OCI-LY1 (cell line): ENCODE data around the gene DSC3.
A peak's percentile ranks its signal among the peaks of the same experiment; 100 is the strongest.
"Not testable (repeated sequence)": the region's sequence is repeated elsewhere in the genome, so short reads cannot be mapped to it uniquely, and the experiment has no call there.

Source experiments
- H2AFZ ChIP-seq: fragments of 200-600 bp; sonication (generic), shearing (Covaris generic); 2 replicates; pipeline ENCODE4 v1.6.0; 2014; ENCODE audit warnings: antibody characterized with exemption, mild to moderate bottlenecking, low read length
- H3F3A ChIP-seq: fragments of 200-600 bp; sonication (generic), shearing (Covaris generic); 2 replicates; pipeline ENCODE4 v1.6.0; 2014; ENCODE audit warnings: mild to moderate bottlenecking, antibody characterized with exemption, low read length, moderate library complexity; ENCODE audit not compliant: insufficient read depth
- H3K27ac ChIP-seq: fragments of 200-600 bp; sonication (generic); 2 replicates; pipeline ENCODE4 v1.5.1; 2014; ENCODE audit warnings: low read length, mixed run types, mild to moderate bottlenecking, low read depth; ENCODE audit not compliant: poor library complexity, severe bottlenecking
- H3K27me3 ChIP-seq: fragments of 200-600 bp; sonication (generic); 2 replicates; pipeline ENCODE4 v1.6.0; 2014; ENCODE audit warnings: antibody characterized with exemption, mild to moderate bottlenecking, low read length, moderate library complexity; ENCODE audit not compliant: insufficient read depth
- H3K36me3 ChIP-seq: fragments of 200-600 bp; sonication (generic); 2 replicates; pipeline ENCODE4 v1.6.1; 2014; ENCODE audit warnings: mild to moderate bottlenecking, antibody characterized with exemption, low read length, moderate library complexity, mixed read lengths; ENCODE audit not compliant: insufficient read depth
- H3K4me1 ChIP-seq: fragments of 200-600 bp; sonication (generic); 2 replicates; pipeline ENCODE4 v1.5.1; 2014; ENCODE audit warnings: mild to moderate bottlenecking, low read length, moderate library complexity; ENCODE audit not compliant: insufficient read depth, severe bottlenecking
- H3K4me2 ChIP-seq: fragments of 200-600 bp; sonication (generic), shearing (Covaris generic); 2 replicates; pipeline ENCODE4 v1.6.1; 2014; ENCODE audit warnings: low read length
- H3K4me3 ChIP-seq: fragments of 200-600 bp; sonication (generic); 2 replicates; pipeline ENCODE4 v1.5.1; 2014; ENCODE audit warnings: low read length, low read depth, mild to moderate bottlenecking, mixed read lengths; ENCODE audit not compliant: poor library complexity, severe bottlenecking
- H3K79me2 ChIP-seq: fragments of 200-600 bp; shearing (Covaris generic); 2 replicates; pipeline ENCODE4 v1.6.1; 2016; ENCODE audit warnings: mixed run types, low read length, mixed read lengths; ENCODE audit not compliant: insufficient read depth
- H3K9ac ChIP-seq: fragments of 200-600 bp; sonication (generic), shearing (Covaris generic); 2 replicates; pipeline ENCODE4 v1.6.1; 2014; ENCODE audit warnings: mild to moderate bottlenecking, low read length, mixed read lengths
- H3K9me2 ChIP-seq: fragments of 200-600 bp; sonication (generic), shearing (Covaris generic); 2 replicates; pipeline ENCODE4 v1.6.1; 2014; ENCODE audit warnings: low read depth, mild to moderate bottlenecking, low read length, mixed read lengths
- H3K9me3 ChIP-seq: fragments of 200-600 bp; shearing (Covaris generic); 2 replicates; pipeline ENCODE4 v1.6.1; 2014; ENCODE audit warnings: low read length, mixed read lengths
- H4K20me1 ChIP-seq: fragments of 200-600 bp; sonication (generic), shearing (Covaris generic); 2 replicates; pipeline ENCODE4 v1.6.0; 2016; ENCODE audit warnings: mild to moderate bottlenecking, low read length; ENCODE audit not compliant: insufficient read depth
- EZH2 ChIP-seq: fragments of 200-600 bp; sonication (generic), shearing (Covaris generic); IDR thresholded peaks from 2 replicates; pipeline ENCODE4 v1.8.0; 2017; ENCODE audit warnings: borderline replicate concordance, mixed run types, mild to moderate bottlenecking, antibody characterized with exemption, low read length, moderate library complexity, mixed read lengths
- TF ChIP-seq, protein P1 (sequence below): fragments of 200-600 bp; sonication (generic), shearing (Covaris generic); IDR thresholded peaks from 2 replicates; pipeline ENCODE4 v1.5.1; 2017; ENCODE audit warnings: mild to moderate bottlenecking, antibody characterized with exemption, low read length, moderate library complexity, mixed read lengths

The DSC3 gene

DNA sequence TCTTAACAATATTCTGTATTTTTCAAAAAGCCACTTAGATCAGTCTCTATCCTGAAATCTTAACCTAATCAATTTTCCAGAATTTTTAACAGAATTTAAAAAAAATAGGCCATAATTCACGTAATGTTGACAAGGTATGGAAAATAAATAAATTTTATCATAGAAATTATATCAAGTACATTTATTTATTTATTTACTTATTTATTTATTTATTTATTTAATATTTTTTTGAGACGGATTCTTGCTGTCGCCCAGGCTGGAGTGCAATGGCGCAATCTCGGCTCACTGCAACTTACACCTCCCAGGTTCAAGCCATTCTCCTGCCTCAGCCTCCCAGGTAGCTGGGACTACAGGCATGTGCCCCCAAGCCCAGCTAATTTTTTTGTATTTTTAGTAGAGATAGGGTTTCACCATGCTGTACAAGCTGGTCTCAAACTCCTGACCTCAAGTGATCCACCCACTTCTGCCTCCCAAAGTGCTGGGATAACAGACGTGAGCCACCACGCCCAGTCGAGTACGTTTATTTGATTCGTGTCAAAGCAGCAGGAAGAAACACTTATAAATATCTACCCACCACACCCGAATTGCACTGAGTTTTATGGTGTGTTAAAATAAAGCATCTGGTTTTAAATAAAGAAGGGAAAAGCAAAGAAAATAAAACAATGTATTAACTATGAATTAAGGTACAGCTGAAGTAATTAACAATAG is 60.1 kb downstream of the DSC3 start:
- Histone ChIP-seq H3K27ac (no peak overlapping the region), H3K36me3 (no peaks in the 10 kb centered on the region), H3K4me1 (no peaks in the 10 kb centered on the region), H3K27me3 (no peaks in the 10 kb centered on the region), H3K4me2 (no peak overlapping the region), H3F3A (no peaks in the 10 kb centered on the region), H3K4me3 (no peak overlapping the region), H2AFZ (no peak overlapping the region), H4K20me1 (no peaks in the 10 kb centered on the region), H3K9ac (no peak overlapping the region), H3K79me2 (no peaks in the 10 kb centered on the region), H3K9me2 (no peaks in the 10 kb centered on the region), H3K9me3 (no peaks in the 10 kb centered on the region)
- TF ChIP-seq, protein P1, sequence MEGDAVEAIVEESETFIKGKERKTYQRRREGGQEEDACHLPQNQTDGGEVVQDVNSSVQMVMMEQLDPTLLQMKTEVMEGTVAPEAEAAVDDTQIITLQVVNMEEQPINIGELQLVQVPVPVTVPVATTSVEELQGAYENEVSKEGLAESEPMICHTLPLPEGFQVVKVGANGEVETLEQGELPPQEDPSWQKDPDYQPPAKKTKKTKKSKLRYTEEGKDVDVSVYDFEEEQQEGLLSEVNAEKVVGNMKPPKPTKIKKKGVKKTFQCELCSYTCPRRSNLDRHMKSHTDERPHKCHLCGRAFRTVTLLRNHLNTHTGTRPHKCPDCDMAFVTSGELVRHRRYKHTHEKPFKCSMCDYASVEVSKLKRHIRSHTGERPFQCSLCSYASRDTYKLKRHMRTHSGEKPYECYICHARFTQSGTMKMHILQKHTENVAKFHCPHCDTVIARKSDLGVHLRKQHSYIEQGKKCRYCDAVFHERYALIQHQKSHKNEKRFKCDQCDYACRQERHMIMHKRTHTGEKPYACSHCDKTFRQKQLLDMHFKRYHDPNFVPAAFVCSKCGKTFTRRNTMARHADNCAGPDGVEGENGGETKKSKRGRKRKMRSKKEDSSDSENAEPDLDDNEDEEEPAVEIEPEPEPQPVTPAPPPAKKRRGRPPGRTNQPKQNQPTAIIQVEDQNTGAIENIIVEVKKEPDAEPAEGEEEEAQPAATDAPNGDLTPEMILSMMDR = no peak
- no peak for TF ChIP-seq EZH2

DNA sequence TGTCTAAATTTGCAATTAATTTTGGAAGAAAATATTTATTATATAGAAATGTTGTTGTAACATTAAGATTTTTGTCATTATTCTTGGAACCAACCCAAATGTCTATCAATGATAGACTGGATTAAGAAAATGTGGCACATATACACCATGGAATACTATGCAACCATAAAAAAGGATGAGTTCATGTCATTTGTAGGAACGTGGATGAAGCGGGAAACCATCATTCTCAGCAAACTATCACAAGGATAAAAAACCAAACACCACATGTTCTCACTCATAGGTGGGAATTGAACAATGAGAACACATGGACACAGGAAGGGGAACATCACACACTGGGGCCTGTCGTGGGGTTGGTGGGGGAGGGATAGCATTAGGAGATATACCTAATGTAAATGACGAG is 64.5 kb downstream of the DSC3 start:
- H2AFZ ChIP-seq, H3K4me2 ChIP-seq, H3K4me3 ChIP-seq, H3K9me3 ChIP-seq, H3F3A ChIP-seq, H4K20me1 ChIP-seq, H3K4me1 ChIP-seq, H3K9ac ChIP-seq, H3K36me3 ChIP-seq, H3K27me3 ChIP-seq, H3K9me2 ChIP-seq, H3K27ac ChIP-seq, H3K79me2 ChIP-seq: not testable (repeated sequence)

DNA sequence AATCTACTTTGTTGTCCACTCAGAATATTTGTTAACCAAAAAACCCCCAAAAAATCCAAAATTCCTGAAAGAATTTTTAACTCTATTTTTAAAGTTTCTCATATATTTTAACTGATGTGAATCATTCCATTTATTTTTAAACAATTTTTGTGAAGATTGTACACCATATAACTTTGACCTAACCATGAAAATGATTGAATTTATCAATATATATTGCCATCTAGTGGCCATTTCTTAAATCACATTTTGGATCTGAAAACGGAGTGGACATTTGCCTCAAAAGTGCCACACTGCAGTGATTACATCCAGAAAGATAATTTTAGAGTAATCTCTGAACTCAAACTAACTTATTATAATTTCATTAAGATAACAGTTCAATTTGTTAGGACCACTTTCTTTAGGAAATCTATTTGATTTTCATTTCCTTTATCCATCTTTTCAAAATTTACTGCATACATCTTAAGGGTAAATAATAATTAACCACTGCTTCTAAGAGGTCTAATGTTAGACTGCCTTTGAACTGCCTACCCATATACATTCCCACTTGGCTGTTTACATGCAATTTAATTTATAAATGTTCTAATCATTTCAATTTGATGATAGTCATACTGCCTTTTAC is 71.1 kb downstream of the DSC3 start:
- H3K4me2 ChIP-seq = no peak overlapping the region
- H3K9me2 ChIP-seq = no peaks in the 10 kb centered on the region
- no peaks in the 10 kb centered on the region for H3K36me3 ChIP-seq
- TF ChIP-seq, protein P1 = peak; percentile 53
- TF ChIP-seq EZH2 = no peak
- H3F3A ChIP-seq = no peaks in the 10 kb centered on the region
- no peaks in the 10 kb centered on the region for H3K79me2 ChIP-seq
- no peaks in the 10 kb centered on the region for H3K9me3 ChIP-seq
- H3K4me1 ChIP-seq = no peaks in the 10 kb centered on the region
- H3K9ac ChIP-seq = no peak overlapping the region
- no peak overlapping the region for H3K4me3 ChIP-seq
- H3K27ac ChIP-seq = no peak overlapping the region
- no peaks in the 10 kb centered on the region for H4K20me1 ChIP-seq
- H2AFZ ChIP-seq = no peak overlapping the region
- H3K27me3 ChIP-seq = no peaks in the 10 kb centered on the region
